ENCODE measurements around the gene TACC3. TPM values are rescaled to one million over a fixed set of nuclear protein-coding genes. Genes with fewer than 3 reads are reported as not detected.

Gene TACC3
- total and polyA plus RNA-seq, 2 of the 8 experiments (the other 6 are each of a cell fraction or from before 2014, with no cell fraction given) = 73.8 to 148 TPM

DNA sequence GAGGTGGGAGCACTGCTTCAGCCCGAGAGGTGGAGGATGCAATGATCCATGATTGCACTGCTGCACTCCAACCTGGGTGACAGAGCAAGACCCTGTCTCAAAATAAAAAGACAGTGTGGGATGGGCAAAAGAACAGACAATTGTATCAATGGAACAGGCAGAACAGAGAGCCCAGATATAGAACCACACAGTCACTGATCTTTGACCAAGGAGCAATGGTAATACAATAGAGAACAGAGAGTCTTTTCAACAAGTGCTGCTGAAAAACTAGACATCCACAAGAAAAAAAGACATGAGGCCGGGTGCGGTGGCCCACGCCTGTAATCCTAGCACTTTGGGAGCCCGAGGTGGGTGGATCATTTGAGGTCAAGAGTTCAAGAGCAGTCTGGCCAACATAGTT is 43.1 kb upstream of the TACC3 start:
- FAIRE-seq (no peak), DNase-seq (ENCODE audit: low read depth in 1 of 2, low spot score in 2 of 2) (no peak)
- no peak overlapping the region for H3K14ac ChIP-seq (ENCODE audit: insufficient read length)
- H3K79me1 ChIP-seq (ENCODE audit: low read depth, low read length) = no peaks in the 10 kb centered on the region; the same call in 1 of the 2 replicates
- H3K9me3 ChIP-seq (ENCODE audit: insufficient read depth in 2 of 2, low read depth in 1 of 2, low read length in 1 of 2) = no peaks in the 10 kb centered on the region
- 89% methylated on average over 5 of the region's 5 CpGs; no CpG with 5 or more reads in 1 of the 2 experiments for WGBS, 2 experiments (ENCODE audit: extremely low coverage in 1 of 2, insufficient coverage in 1 of 2, insufficient read length in 1 of 2, insufficient replicate concordance in 2 of 2, low coverage in 1 of 2, low lambda C conversion rate in 2 of 2, missing lambda C conversion rate in 1 of 2)
- H2BK15ac ChIP-seq (ENCODE audit: low read length) = no peak overlapping the region
- H3K9ac ChIP-seq (replicated peaks in 1 of 4; ENCODE audit: extremely low read depth in 1 of 4, low read depth in 3 of 4, low read length in 3 of 4) = no peak overlapping the region
- no peaks in the 10 kb centered on the region for H3K79me2 ChIP-seq (ENCODE audit: control insufficient read depth in 1 of 2, insufficient read depth in 2 of 2, low read length in 2 of 2)
- no peak overlapping the region for H2BK20ac ChIP-seq (ENCODE audit: low read length)
- peaks cover under 1 to 5% (median 1%) of the 10 kb centered on the region in 4 experiments; a peak in 4 of 7 replicates for H3K4me1 ChIP-seq (replicated peaks in 1 of 4; ENCODE audit: control insufficient read depth in 3 of 4, insufficient read depth in 4 of 4, low read length in 3 of 4)
- H3K56ac ChIP-seq (replicated peaks; ENCODE audit: insufficient read length, low read depth, low read length) = no peak overlapping the region
- no peak overlapping the region for H2BK5ac ChIP-seq (ENCODE audit: low read depth, low read length)
- H3K23me2 ChIP-seq (ENCODE audit: low read depth, low read length) = no peaks in the 10 kb centered on the region
- H2AFZ ChIP-seq (ENCODE audit: low read length) = no peak overlapping the region
- H3K27me3 ChIP-seq (replicated peaks in 1 of 4; ENCODE audit: control insufficient read depth in 3 of 4, extremely low read depth in 1 of 4, insufficient read depth in 3 of 4, low read length in 3 of 4) = peaks cover 4 to 9% (median 7%) of the 10 kb centered on the region in 4 experiments
- H2BK12ac ChIP-seq (ENCODE audit: low read depth, low read length) = no peak overlapping the region
- no peak overlapping the region for H3K23ac ChIP-seq (ENCODE audit: insufficient read length)
- no peaks in the 10 kb centered on the region for H4K20me1 ChIP-seq (replicated peaks in 1 of 2; ENCODE audit: control insufficient read depth in 1 of 2, insufficient read depth in 2 of 2, low read length in 2 of 2)
- no peak overlapping the region for H2AK5ac ChIP-seq (ENCODE audit: low read depth, low read length)
- no peak overlapping the region for H3K18ac ChIP-seq (ENCODE audit: extremely low read depth, low read length)
- H2BK120ac ChIP-seq (replicated peaks; ENCODE audit: low read depth, low read length) = no peak overlapping the region
- H3K4me2 ChIP-seq (ENCODE audit: insufficient read depth in 1 of 2, low read depth in 2 of 2, low read length in 2 of 2) = no peak overlapping the region
- H3K36me3 ChIP-seq (ENCODE audit: control insufficient read depth in 2 of 4, insufficient read depth in 4 of 4, low read length in 3 of 4) = no peaks in the 10 kb centered on the region
- H4K8ac ChIP-seq (ENCODE audit: extremely low read depth, insufficient read depth, low read length) = no peak overlapping the region
- no peak overlapping the region for H3K27ac ChIP-seq (ENCODE audit: low read depth, low read length)
- no peak overlapping the region for H3K4me3 ChIP-seq (ENCODE audit: extremely low read depth in 1 of 4, insufficient read depth in 2 of 4, low read depth in 3 of 4, low read length in 4 of 4)
- H4K91ac ChIP-seq (replicated peaks; ENCODE audit: insufficient read length, low read length) = no peak overlapping the region
- H4K5ac ChIP-seq (ENCODE audit: insufficient read length, low read depth, low read length) = no peak overlapping the region
- H3K4ac ChIP-seq (replicated peaks; ENCODE audit: insufficient read length, low read depth, low read length) = no peak overlapping the region
- CTCF ChIA-PET (ENCODE audit: partially characterized antibody) = interaction anchor here (1.3 to 2.5 kb wide), 3 partner anchors 15 to 129 kb away, joined by 3 to 13 read pairs (median 4); no protein-coding TSS in a partner anchor
- POLR2A ChIA-PET (ENCODE audit: partially characterized antibody) = no interaction called here
- TF ChIP-seq SIRT6 (IDR thresholded peaks at IDR 0.05; ENCODE audit: low read length) (no peak), JUN (IDR thresholded peaks at IDR 0.05; ENCODE audit: low read depth, low read length) (no peak), CBX8 (IDR thresholded peaks at IDR 0.05; ENCODE audit: borderline replicate concordance, low read depth, low read length) (no peak), SUZ12 (IDR thresholded peaks at IDR 0.05; ENCODE audit: low read length) (no peak), TAF7 (optimal IDR thresholded peaks at IDR 0.05; ENCODE audit: borderline replicate concordance, low read depth, low read length) (no peak), NANOG (IDR thresholded peaks at IDR 0.05; ENCODE audit: insufficient read depth, low read depth, low read length, poor library complexity, severe bottlenecking) (no peak), NRF1 (IDR thresholded peaks at IDR 0.05; ENCODE audit: low read depth, low read length) (no peak), BCL11A (IDR thresholded peaks at IDR 0.05; ENCODE audit: low read depth in 2 of 2, low read length in 2 of 2) (no peak), JUND (IDR thresholded peaks at IDR 0.05; ENCODE audit: low read length) (no peak), FOSL1 (IDR thresholded peaks at IDR 0.05; ENCODE audit: insufficient read depth, low read depth, low read length) (no peak), KDM1A (IDR thresholded peaks at IDR 0.05; ENCODE audit: borderline replicate concordance, low read length) (no peak), GTF2F1 (IDR thresholded peaks at IDR 0.05; ENCODE audit: borderline replicate concordance, low read depth, low read length) (no peak), TBP (IDR thresholded peaks at IDR 0.05; ENCODE audit: low read depth, low read length) (no peak)
- TF ChIP-seq, protein P1, sequence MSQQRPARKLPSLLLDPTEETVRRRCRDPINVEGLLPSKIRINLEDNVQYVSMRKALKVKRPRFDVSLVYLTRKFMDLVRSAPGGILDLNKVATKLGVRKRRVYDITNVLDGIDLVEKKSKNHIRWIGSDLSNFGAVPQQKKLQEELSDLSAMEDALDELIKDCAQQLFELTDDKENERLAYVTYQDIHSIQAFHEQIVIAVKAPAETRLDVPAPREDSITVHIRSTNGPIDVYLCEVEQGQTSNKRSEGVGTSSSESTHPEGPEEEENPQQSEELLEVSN (IDR thresholded peaks at IDR 0.05) = no peak
